Measurements from ENCODE around the gene CORT. TPM values are rescaled to one million over a fixed set of nuclear protein-coding genes. Genes with fewer than 3 reads are reported as not detected.
"Not testable (repeated sequence)": the region's sequence is repeated elsewhere in the genome, so short reads cannot be mapped to it uniquely, and the experiment has no call there.

The CORT gene
- polyA plus RNA-seq, 1 donor, result 1.4 TPM

- no peak for DNase-seq (ENCODE audit: low read depth)
These were observed 11.1 kb upstream of the CORT start for GRCh38 chr1:10438677-10439163.

GRCh38 chr1:10440305-10440704 is 9.5 kb upstream of the CORT start:
- no peak for DNase-seq (ENCODE audit: low read depth)

GRCh38 chr1:10440794-10441193 is 9.0 kb upstream of the CORT start:
- DNase-seq (ENCODE audit: low read depth), result no peak

GRCh38 chr1:10444248-10444647 is 5.6 kb upstream of the CORT start:
- DNase-seq (ENCODE audit: low read depth), result no peak

GRCh38 chr1:10444795-10445397 is 4.9 kb upstream of the CORT start:
- no peak for DNase-seq (ENCODE audit: low read depth)

GRCh38 chr1:10446790-10447422 is 2.9 kb upstream of the CORT start:
- no peak for DNase-seq (ENCODE audit: low read depth)

- DNase-seq (ENCODE audit: low read depth), result no peak
These were observed 454 bp downstream of the CORT start for GRCh38 chr1:10450156-10450814.

- DNase-seq (ENCODE audit: low read depth), result no peak
These were observed 1.0 kb downstream of the CORT start for GRCh38 chr1:10450836-10451235.

- DNase-seq (ENCODE audit: low read depth), result no peak
These were observed 1.5 kb downstream of the CORT start for GRCh38 chr1:10451287-10451686.

GRCh38 chr1:10456048-10456447 is 6.2 kb downstream of the CORT start:
- no peak for DNase-seq (ENCODE audit: low read depth)

GRCh38 chr1:10456661-10457060 is 6.8 kb downstream of the CORT start:
- no peak for DNase-seq (ENCODE audit: low read depth)

GRCh38 chr1:10457462-10457861 is 7.6 kb downstream of the CORT start:
- not testable (repeated sequence) for DNase-seq (ENCODE audit: low read depth)

GRCh38 chr1:10457875-10458274 is 8.0 kb downstream of the CORT start:
- no peak for DNase-seq (ENCODE audit: low read depth)

GRCh38 chr1:10459184-10459583 is 9.4 kb downstream of the CORT start:
- no peak for DNase-seq (ENCODE audit: low read depth)

- no peak for DNase-seq (ENCODE audit: low read depth)
These were observed 17.2 kb downstream of the CORT start for GRCh38 chr1:10467078-10467477.

GRCh38 chr1:10470043-10470442 is 20.2 kb downstream of the CORT start:
- no peak for DNase-seq (ENCODE audit: low read depth)

GRCh38 chr1:10471411-10472219 is 21.8 kb downstream of the CORT start:
- DNase-seq (ENCODE audit: low read depth), result no peak

GRCh38 chr1:10472220-10473144 is 22.7 kb downstream of the CORT start, which contains the start of gene DFFA:
DFFA (minus strand) TSS chr1:10472529; CDS start chr1:10472458, 71 bp downstream.
- DNase-seq (ENCODE audit: low read depth), result peak; percentile 95

GRCh38 chr1:10473145-10473765 is 23.4 kb downstream of the CORT start:
- no peak for DNase-seq (ENCODE audit: low read depth)

- DNase-seq (ENCODE audit: low read depth), result not testable (repeated sequence)
These were observed 24.4 kb downstream of the CORT start for GRCh38 chr1:10474309-10474612.
